Coronary artery (tissue), 2 donors: Measurements from ENCODE around the gene ATG13.
A peak's percentile ranks its signal among the peaks of the same experiment; 100 is the strongest.

Experiments
- DNase-seq: peaks from one replicate; pipeline ENCODE4 v3.0.0-alpha.2; 2017; ENCODE audit warnings: low spot score
- H3K27ac ChIP-seq, 2 donors: fragments of 200-600 bp; sonication (generic); one replicate each; pipeline ENCODE4 v1.5.1; 2016 to 2019
- H3K4me3 ChIP-seq: fragments of 200-600 bp; sonication (generic); 2 replicates; pipeline ENCODE4 v1.5.1; 2016; ENCODE audit warnings: mild to moderate bottlenecking, moderate library complexity
- CTCF ChIP-seq: fragments of 200-600 bp; sonication (generic); IDR thresholded peaks from one replicate; pipeline ENCODE4 v1.5.1; 2019; ENCODE audit warnings: antibody characterized with exemption

The ATG13 gene

GRCh38 chr11:46643531-46643930 lies 26.2 kb downstream of the ATG13 start:
- Histone ChIP-seq H3K27ac (no peak overlapping the region), H3K4me3 (no peak overlapping the region)
- DNase-seq: no peak
- TF ChIP-seq CTCF: no peak

GRCh38 chr11:46643986-46644385 lies 26.6 kb downstream of the ATG13 start:
- no peak for TF ChIP-seq CTCF
- Histone ChIP-seq H3K4me3 (no peak overlapping the region), H3K27ac (no peak overlapping the region)
- no peak for DNase-seq

- DNase-seq: no peak
- peak overlapping the region; percentile 14 for H3K4me3 ChIP-seq
- H3K27ac ChIP-seq: peak overlapping the region; percentile 64 to 78
- TF ChIP-seq CTCF: no peak
These were observed 31.9 kb downstream of the ATG13 start for GRCh38 chr11:46649180-46649738.

- TF ChIP-seq CTCF: no peak
- no peak overlapping the region for H3K27ac ChIP-seq
- H3K4me3 ChIP-seq: no peak overlapping the region
- DNase-seq: no peak
These were observed 38.3 kb downstream of the ATG13 start for GRCh38 chr11:46655631-46656030.

GRCh38 chr11:46657186-46657585 lies 39.8 kb downstream of the ATG13 start:
- H3K4me3 ChIP-seq: no peak overlapping the region
- no peak for TF ChIP-seq CTCF
- peak overlapping the region in 1 of 2 donors; percentile 71 for H3K27ac ChIP-seq
- no peak for DNase-seq

GRCh38 chr11:46658259-46658658 lies 40.9 kb downstream of the ATG13 start:
- DNase-seq: no peak
- TF ChIP-seq CTCF: no peak
- no peak overlapping the region for H3K4me3 ChIP-seq
- peak overlapping the region in 1 of 2 donors; percentile 71 for H3K27ac ChIP-seq

- DNase-seq: no peak
- H3K27ac ChIP-seq: peak overlapping the region in 1 of 2 donors; percentile 28
- no peak for TF ChIP-seq CTCF
- H3K4me3 ChIP-seq: no peak overlapping the region
These were observed 42.6 kb downstream of the ATG13 start for GRCh38 chr11:46659908-46660307.
